ENCODE data around the gene PPP2R2C. TPM values are rescaled to one million over a fixed set of nuclear protein-coding genes. Genes with fewer than 3 reads are reported as not detected.

PPP2R2C gene
- polyA plus RNA-seq, 1 donor (not counting 4 experiments of a cell fraction or from before 2014, with no cell fraction given) = 12.3 TPM

DNA sequence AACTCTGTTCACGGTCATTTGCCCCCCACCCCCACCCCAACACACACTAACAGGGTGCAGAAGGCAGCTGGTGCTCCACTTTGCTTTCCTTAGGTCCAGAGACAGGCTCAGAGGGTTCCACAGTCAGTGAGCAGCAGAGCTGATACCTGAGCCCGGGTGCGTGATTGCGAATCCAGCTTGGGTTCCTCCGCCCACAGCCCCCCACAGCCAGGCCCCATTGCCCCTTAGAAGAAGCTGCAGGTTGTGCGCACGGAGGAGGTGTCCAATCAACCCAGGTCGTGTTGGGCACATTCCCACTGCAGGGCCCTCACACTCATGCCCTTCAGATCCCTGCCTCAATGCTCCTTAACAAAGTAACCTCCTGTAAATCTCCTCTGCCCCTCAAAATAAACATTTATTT lies 117.8 kb downstream of the PPP2R2C start:
- Histone ChIP-seq H2AFZ (ENCODE audit: control insufficient read depth, low read length) (no peak overlapping the region), H4K20me1 (ENCODE audit: control insufficient read depth, extremely low read depth, insufficient read depth, low read length) (no peaks in the 10 kb centered on the region), H3K9me1 (ENCODE audit: control insufficient read depth, extremely low read depth, insufficient read depth, low read length) (no peaks in the 10 kb centered on the region), H3K4me3 (ENCODE audit: control insufficient read depth in 2 of 3, extremely low read depth in 1 of 3, insufficient read depth in 2 of 3, low read depth in 1 of 3, low read length in 3 of 3) (no peak overlapping the region), H3K4me1 (ENCODE audit: control insufficient read depth, extremely low read depth, insufficient read depth, low read length) (no peaks in the 10 kb centered on the region), H3K36me3 (ENCODE audit: control insufficient read depth in 2 of 2, extremely low read depth in 1 of 2, insufficient read depth in 2 of 2, low read length in 2 of 2) (no peaks in the 10 kb centered on the region), H3K79me2 (ENCODE audit: control insufficient read depth, insufficient read depth, low read length) (no peaks in the 10 kb centered on the region), H3K9ac (ENCODE audit: control insufficient read depth, extremely low read depth, insufficient read depth, low read length) (no peak overlapping the region), H3K27me3 (ENCODE audit: control insufficient read depth, extremely low read depth, insufficient read depth, low read length) (no peaks in the 10 kb centered on the region), H3K9me3 (ENCODE audit: control insufficient read depth, low read depth, low read length) (no peaks in the 10 kb centered on the region), H3K27ac (ENCODE audit: control insufficient read depth, insufficient read depth, low read length) (no peak overlapping the region), H3K4me2 (ENCODE audit: control insufficient read depth, extremely low read depth, insufficient read depth, low read depth, low read length) (no peak overlapping the region)
- dilution Hi-C loops (cut with MboI; ENCODE audit: extremely low pct_ligation_motif_present, low sequenced_read_pairs) = no loop called here
- FAIRE-seq (no peak), DNase-seq (ENCODE audit: low read depth, low spot score) (no peak)
- TF ChIP-seq, protein P1, sequence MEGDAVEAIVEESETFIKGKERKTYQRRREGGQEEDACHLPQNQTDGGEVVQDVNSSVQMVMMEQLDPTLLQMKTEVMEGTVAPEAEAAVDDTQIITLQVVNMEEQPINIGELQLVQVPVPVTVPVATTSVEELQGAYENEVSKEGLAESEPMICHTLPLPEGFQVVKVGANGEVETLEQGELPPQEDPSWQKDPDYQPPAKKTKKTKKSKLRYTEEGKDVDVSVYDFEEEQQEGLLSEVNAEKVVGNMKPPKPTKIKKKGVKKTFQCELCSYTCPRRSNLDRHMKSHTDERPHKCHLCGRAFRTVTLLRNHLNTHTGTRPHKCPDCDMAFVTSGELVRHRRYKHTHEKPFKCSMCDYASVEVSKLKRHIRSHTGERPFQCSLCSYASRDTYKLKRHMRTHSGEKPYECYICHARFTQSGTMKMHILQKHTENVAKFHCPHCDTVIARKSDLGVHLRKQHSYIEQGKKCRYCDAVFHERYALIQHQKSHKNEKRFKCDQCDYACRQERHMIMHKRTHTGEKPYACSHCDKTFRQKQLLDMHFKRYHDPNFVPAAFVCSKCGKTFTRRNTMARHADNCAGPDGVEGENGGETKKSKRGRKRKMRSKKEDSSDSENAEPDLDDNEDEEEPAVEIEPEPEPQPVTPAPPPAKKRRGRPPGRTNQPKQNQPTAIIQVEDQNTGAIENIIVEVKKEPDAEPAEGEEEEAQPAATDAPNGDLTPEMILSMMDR (optimal IDR thresholded peaks at IDR 0.05 in 1 of 3, IDR thresholded peaks at IDR 0.05 in 1 of 3, conservative IDR thresholded peaks at IDR 0.05 in 1 of 3; ENCODE audit: extremely low read depth in 1 of 3, insufficient read depth in 2 of 3, low read length in 3 of 3) = no peak
- TF ChIP-seq EZH2 (IDR thresholded peaks at IDR 0.05; ENCODE audit: low read length) = no peak

GRCh38 chr4:6354119-6354518 lies 118.3 kb downstream of the PPP2R2C start:
- Histone ChIP-seq H3K9me1 (ENCODE audit: control insufficient read depth, extremely low read depth, insufficient read depth, low read length) (no peaks in the 10 kb centered on the region), H4K20me1 (ENCODE audit: control insufficient read depth, extremely low read depth, insufficient read depth, low read length) (no peaks in the 10 kb centered on the region), H3K4me1 (ENCODE audit: control insufficient read depth, extremely low read depth, insufficient read depth, low read length) (no peaks in the 10 kb centered on the region), H3K79me2 (ENCODE audit: control insufficient read depth, insufficient read depth, low read length) (no peaks in the 10 kb centered on the region), H3K27me3 (ENCODE audit: control insufficient read depth, extremely low read depth, insufficient read depth, low read length) (no peaks in the 10 kb centered on the region), H3K4me2 (ENCODE audit: control insufficient read depth, extremely low read depth, insufficient read depth, low read depth, low read length) (no peak overlapping the region), H3K9ac (ENCODE audit: control insufficient read depth, extremely low read depth, insufficient read depth, low read length) (no peak overlapping the region), H2AFZ (ENCODE audit: control insufficient read depth, low read length) (no peak overlapping the region), H3K27ac (ENCODE audit: control insufficient read depth, insufficient read depth, low read length) (no peak overlapping the region), H3K36me3 (ENCODE audit: control insufficient read depth in 2 of 2, extremely low read depth in 1 of 2, insufficient read depth in 2 of 2, low read length in 2 of 2) (no peaks in the 10 kb centered on the region), H3K9me3 (ENCODE audit: control insufficient read depth, low read depth, low read length) (no peaks in the 10 kb centered on the region), H3K4me3 (ENCODE audit: control insufficient read depth in 2 of 3, extremely low read depth in 1 of 3, insufficient read depth in 2 of 3, low read depth in 1 of 3, low read length in 3 of 3) (no peak overlapping the region)
- TF ChIP-seq EZH2 (IDR thresholded peaks at IDR 0.05; ENCODE audit: low read length) = no peak
- FAIRE-seq (no peak), DNase-seq (ENCODE audit: low read depth, low spot score) (no peak)
- dilution Hi-C loops (cut with MboI; ENCODE audit: extremely low pct_ligation_motif_present, low sequenced_read_pairs) = no loop called here

- Histone ChIP-seq H3K9me1 (ENCODE audit: control insufficient read depth, extremely low read depth, insufficient read depth, low read length) (no peaks in the 10 kb centered on the region), H2AFZ (ENCODE audit: control insufficient read depth, low read length) (no peak overlapping the region), H3K9me3 (ENCODE audit: control insufficient read depth, low read depth, low read length) (no peaks in the 10 kb centered on the region), H4K20me1 (ENCODE audit: control insufficient read depth, extremely low read depth, insufficient read depth, low read length) (no peaks in the 10 kb centered on the region), H3K9ac (ENCODE audit: control insufficient read depth, extremely low read depth, insufficient read depth, low read length) (no peak overlapping the region), H3K4me3 (ENCODE audit: control insufficient read depth in 2 of 3, extremely low read depth in 1 of 3, insufficient read depth in 2 of 3, low read depth in 1 of 3, low read length in 3 of 3) (no peak overlapping the region), H3K36me3 (ENCODE audit: control insufficient read depth in 2 of 2, extremely low read depth in 1 of 2, insufficient read depth in 2 of 2, low read length in 2 of 2) (no peaks in the 10 kb centered on the region), H3K4me2 (ENCODE audit: control insufficient read depth, extremely low read depth, insufficient read depth, low read depth, low read length) (no peak overlapping the region), H3K27ac (ENCODE audit: control insufficient read depth, insufficient read depth, low read length) (no peak overlapping the region), H3K4me1 (ENCODE audit: control insufficient read depth, extremely low read depth, insufficient read depth, low read length) (no peaks in the 10 kb centered on the region), H3K27me3 (ENCODE audit: control insufficient read depth, extremely low read depth, insufficient read depth, low read length) (no peaks in the 10 kb centered on the region), H3K79me2 (ENCODE audit: control insufficient read depth, insufficient read depth, low read length) (no peaks in the 10 kb centered on the region)
- no peak for TF ChIP-seq EZH2 (IDR thresholded peaks at IDR 0.05; ENCODE audit: low read length)
- TF ChIP-seq, protein P1 (optimal IDR thresholded peaks at IDR 0.05 in 1 of 3, IDR thresholded peaks at IDR 0.05 in 1 of 3, conservative IDR thresholded peaks at IDR 0.05 in 1 of 3; ENCODE audit: extremely low read depth in 1 of 3, insufficient read depth in 2 of 3, low read length in 3 of 3) = no peak
- FAIRE-seq (no peak), DNase-seq (ENCODE audit: low read depth, low spot score) (no peak)
- dilution Hi-C loops (cut with MboI; ENCODE audit: extremely low pct_ligation_motif_present, low sequenced_read_pairs) = no loop called here
Measured at GRCh38 chr4:6352031-6352692, 120.3 kb downstream of the PPP2R2C start.
